WTC11 (cell line): ENCODE results near the gene CSNK1A1. TPM values are rescaled to one million over a fixed set of nuclear protein-coding genes. Genes with fewer than 3 reads are reported as not detected.
"Not testable (repeated sequence)": the region's sequence is repeated elsewhere in the genome, so short reads cannot be mapped to it uniquely, and the experiment has no call there.

ENCODE experiments used
- ATAC-seq: fragments of 200-7000 bp; cut with Tn5 transposase; 2 replicates; pipeline ENCODE4 v1.10.0; 2021; ENCODE audit warnings: mild to moderate bottlenecking, moderate library complexity
- CTCF ChIA-PET: fragments of 300-600 bp; sonication (Branson Sonifier 250); formaldehyde crosslinking; loops from one replicate; lab custom pipeline; 2021; ENCODE audit warnings: antibody characterized with exemption; lab: Charles Lee
- POLR2A ChIA-PET: fragments of 350-600 bp; sonication (Branson Sonifier 250); formaldehyde crosslinking; loops from one replicate; lab custom pipeline; 2021; ENCODE audit warnings: antibody characterized with exemption; lab: Charles Lee
- DNase-seq: peaks from one replicate; pipeline ENCODE4 v3.0.0; 2021; ENCODE audit warnings: low spot score
- H3K27ac Mint-ChIP-seq: 2 replicates; pipeline ENCODE4 v1.8.0; 2021; ENCODE audit warnings: mixed read lengths
- H3K27me3 Mint-ChIP-seq: 2 replicates; pipeline ENCODE4 v1.8.0; 2021; ENCODE audit warnings: low read depth, mild to moderate bottlenecking, moderate library complexity, mixed read lengths
- H3K36me3 Mint-ChIP-seq: 2 replicates; pipeline ENCODE4 v1.8.0; 2021; ENCODE audit warnings: mixed read lengths
- H3K4me1 Mint-ChIP-seq: 2 replicates; pipeline ENCODE4 v1.8.0; 2022; ENCODE audit warnings: mixed read lengths
- H3K4me3 Mint-ChIP-seq: 2 replicates; pipeline ENCODE4 v1.8.0; 2021; ENCODE audit warnings: mild to moderate bottlenecking, moderate library complexity, mixed read lengths
- H3K9me3 Mint-ChIP-seq: 2 replicates; pipeline ENCODE4 v1.8.0; 2021; ENCODE audit warnings: mixed read lengths
- CREM ChIP-seq: sonication (generic); formaldehyde crosslinking; IDR thresholded peaks from 2 replicates; pipeline ENCODE4 v1.8.1; 2022; ENCODE audit warnings: mild to moderate bottlenecking, missing genetic modification reagents, moderate library complexity
- MLX ChIP-seq: sonication (generic); formaldehyde crosslinking; IDR thresholded peaks from 2 replicates; pipeline ENCODE4 v1.8.1; 2023; ENCODE audit warnings: mild to moderate bottlenecking, missing genetic modification reagents, moderate library complexity
- MXD4 ChIP-seq: fragments of 250-450 bp; sonication (Bioruptor Pico); IDR thresholded peaks from 2 replicates; pipeline ENCODE4 v1.8.0; 2021; ENCODE audit warnings: mild to moderate bottlenecking, moderate library complexity, borderline replicate concordance
- MYBL2 ChIP-seq: sonication (generic); formaldehyde crosslinking; IDR thresholded peaks from 2 replicates; pipeline ENCODE4 v1.8.1; 2023; ENCODE audit warnings: mild to moderate bottlenecking, moderate library complexity, missing genetic modification reagents
- NFE2L1 ChIP-seq: sonication (generic); formaldehyde crosslinking; IDR thresholded peaks from 2 replicates; pipeline ENCODE4 v1.8.1; 2023; ENCODE audit warnings: missing genetic modification reagents
- NR2C2 ChIP-seq: sonication (generic); formaldehyde crosslinking; IDR thresholded peaks from 2 replicates; pipeline ENCODE4 v1.8.0; 2022; ENCODE audit warnings: mild to moderate bottlenecking, missing genetic modification reagents
- NR3C1 ChIP-seq: sonication (generic); formaldehyde crosslinking; conservative IDR thresholded peaks from 2 replicates; pipeline ENCODE4 v1.8.1; 2023; ENCODE audit warnings: low read depth, mild to moderate bottlenecking, missing genetic modification reagents
- OVOL2 ChIP-seq: fragments of 250-450 bp; sonication (Bioruptor Pico); IDR thresholded peaks from 2 replicates; pipeline ENCODE4 v1.9.0; 2021; ENCODE audit warnings: mild to moderate bottlenecking, borderline replicate concordance
- TCF7 ChIP-seq: sonication (generic); formaldehyde crosslinking; IDR thresholded peaks from 2 replicates; pipeline ENCODE4 v1.8.0; 2022; ENCODE audit warnings: mild to moderate bottlenecking, low read depth, missing genetic modification reagents, moderate library complexity
- TEAD1 ChIP-seq: sonication (generic); formaldehyde crosslinking; IDR thresholded peaks from 2 replicates; pipeline ENCODE4 v1.8.0; 2022; ENCODE audit warnings: mild to moderate bottlenecking, missing genetic modification reagents
- TP53 ChIP-seq: sonication (generic); formaldehyde crosslinking; IDR thresholded peaks from 2 replicates; pipeline ENCODE4 v1.8.1; 2023; ENCODE audit warnings: mild to moderate bottlenecking, missing genetic modification reagents
- ZBTB21 ChIP-seq: sonication (generic); formaldehyde crosslinking; IDR thresholded peaks from 2 replicates; pipeline ENCODE4 v1.8.1; 2023; ENCODE audit warnings: mild to moderate bottlenecking, missing genetic modification reagents, borderline replicate concordance
- ZNF219 ChIP-seq: sonication (generic); formaldehyde crosslinking; IDR thresholded peaks from 2 replicates; pipeline ENCODE4 v1.8.0; 2023; ENCODE audit warnings: missing genetic modification reagents, mild to moderate bottlenecking, borderline replicate concordance
- ZNF671 ChIP-seq: fragments of 250-450 bp; sonication (Bioruptor Pico); IDR thresholded peaks from 2 replicates; pipeline ENCODE4 v1.8.0; 2021; ENCODE audit warnings: mild to moderate bottlenecking
- total RNA-seq: library from RNA; stranded (reverse); gene quantifications from 3 replicates; pipeline ENCODE4 v1.2.3, GENCODE V29; 2021
- TF ChIP-seq, protein P1 (sequence below): fragments of 250-450 bp; sonication (Bioruptor Pico); conservative IDR thresholded peaks from 2 replicates; pipeline ENCODE4 v1.9.0; 2021; ENCODE audit warnings: mild to moderate bottlenecking
- TF ChIP-seq, protein P2 (sequence below): sonication (generic); formaldehyde crosslinking; IDR thresholded peaks from 2 replicates; pipeline ENCODE4 v1.8.0; 2023; ENCODE audit warnings: missing genetic modification reagents, mild to moderate bottlenecking, borderline replicate concordance
- TF ChIP-seq, protein P3 (sequence below): sonication (generic); formaldehyde crosslinking; IDR thresholded peaks from 2 replicates; pipeline ENCODE4 v1.8.1; 2022; ENCODE audit warnings: mild to moderate bottlenecking, missing genetic modification reagents, moderate library complexity, borderline replicate concordance
- TF ChIP-seq, protein P4 (sequence below): sonication (generic); formaldehyde crosslinking; IDR thresholded peaks from 2 replicates; pipeline ENCODE4 v1.8.1; 2022; ENCODE audit warnings: low read depth, missing genetic modification reagents, borderline replicate concordance
- TF ChIP-seq, protein P5 (sequence below): fragments of 200-600 bp; IDR thresholded peaks from 2 replicates; pipeline ENCODE4 v1.8.0; 2022; ENCODE audit warnings: antibody characterized with exemption

CSNK1A1 gene
- total RNA-seq, 1 experiment from 2014 or later, result 276 TPM

DNA sequence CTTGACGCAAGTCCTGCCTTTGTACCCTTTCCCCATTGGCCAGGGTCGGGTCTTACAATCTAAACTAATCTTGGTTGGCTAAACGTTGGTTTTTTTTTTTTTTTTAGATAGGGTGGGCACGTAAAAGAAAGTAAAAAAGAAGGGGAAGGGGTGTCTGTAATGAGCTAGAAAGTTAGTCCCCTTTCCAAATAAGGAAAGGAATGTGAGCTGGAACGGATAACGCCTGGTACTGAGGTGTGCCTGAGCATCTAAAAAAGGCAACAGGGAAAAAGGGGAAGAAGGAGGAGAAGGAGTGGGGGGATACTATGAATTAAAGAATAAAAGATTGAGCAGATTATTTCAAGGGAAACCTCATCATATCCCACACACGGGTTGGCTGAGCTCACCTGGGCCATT, 105.9 kb downstream of the CSNK1A1 start:
- ChIA-PET POLR2A (interaction anchor here (1.4 kb wide), 1 partner anchor 106 kb away, joined by 5 read pairs; the partner anchor contains the start of gene CSNK1A1), CTCF (interaction anchor here (0.8 to 2.7 kb wide), 12 partner anchors 11 to 173 kb away, joined by 3 to 13 read pairs (median 4); partner anchors contain the start of gene CSNK1A1)
- TF ChIP-seq, protein P1, sequence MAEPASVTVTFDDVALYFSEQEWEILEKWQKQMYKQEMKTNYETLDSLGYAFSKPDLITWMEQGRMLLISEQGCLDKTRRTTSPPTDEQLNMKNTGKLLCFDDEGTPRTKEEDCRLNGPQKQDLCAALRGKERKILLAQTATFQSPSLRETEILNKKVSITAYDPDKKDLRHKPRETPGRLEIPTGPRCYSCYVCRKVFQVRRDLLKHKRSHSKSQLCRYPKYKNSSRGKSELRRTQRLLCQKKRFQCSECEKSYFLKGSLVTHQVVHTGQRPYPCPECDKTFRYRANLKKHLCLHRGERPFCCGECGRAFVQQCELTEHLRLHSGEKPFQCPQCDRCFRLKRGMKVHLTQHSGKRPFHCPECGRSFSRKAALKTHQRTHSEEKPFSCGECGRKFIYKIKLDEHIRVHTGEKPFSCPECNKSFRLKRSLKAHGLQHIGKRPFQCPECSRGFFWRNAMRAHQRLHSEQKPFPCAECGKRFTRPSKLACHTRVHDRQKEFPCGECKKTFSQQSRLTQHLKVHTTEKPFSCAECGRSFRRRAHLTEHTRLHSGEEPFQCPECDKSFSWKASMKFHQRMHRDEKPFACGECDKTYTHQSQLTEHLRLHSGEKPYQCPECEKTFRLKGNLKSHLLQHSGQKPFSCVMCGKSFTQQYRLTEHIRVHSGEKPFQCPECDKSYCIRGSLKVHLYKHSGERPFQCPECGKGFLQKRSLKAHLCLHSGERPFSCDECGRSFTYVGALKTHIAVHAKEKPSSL (CRISPR knock-in tag), result no peak
- no peak for TF ChIP-seq CREM (CRISPR knock-in tag)
- no peak for TF ChIP-seq MXD4 (CRISPR knock-in tag)
- TF ChIP-seq NR3C1, result no peak
- TF ChIP-seq, protein P2, sequence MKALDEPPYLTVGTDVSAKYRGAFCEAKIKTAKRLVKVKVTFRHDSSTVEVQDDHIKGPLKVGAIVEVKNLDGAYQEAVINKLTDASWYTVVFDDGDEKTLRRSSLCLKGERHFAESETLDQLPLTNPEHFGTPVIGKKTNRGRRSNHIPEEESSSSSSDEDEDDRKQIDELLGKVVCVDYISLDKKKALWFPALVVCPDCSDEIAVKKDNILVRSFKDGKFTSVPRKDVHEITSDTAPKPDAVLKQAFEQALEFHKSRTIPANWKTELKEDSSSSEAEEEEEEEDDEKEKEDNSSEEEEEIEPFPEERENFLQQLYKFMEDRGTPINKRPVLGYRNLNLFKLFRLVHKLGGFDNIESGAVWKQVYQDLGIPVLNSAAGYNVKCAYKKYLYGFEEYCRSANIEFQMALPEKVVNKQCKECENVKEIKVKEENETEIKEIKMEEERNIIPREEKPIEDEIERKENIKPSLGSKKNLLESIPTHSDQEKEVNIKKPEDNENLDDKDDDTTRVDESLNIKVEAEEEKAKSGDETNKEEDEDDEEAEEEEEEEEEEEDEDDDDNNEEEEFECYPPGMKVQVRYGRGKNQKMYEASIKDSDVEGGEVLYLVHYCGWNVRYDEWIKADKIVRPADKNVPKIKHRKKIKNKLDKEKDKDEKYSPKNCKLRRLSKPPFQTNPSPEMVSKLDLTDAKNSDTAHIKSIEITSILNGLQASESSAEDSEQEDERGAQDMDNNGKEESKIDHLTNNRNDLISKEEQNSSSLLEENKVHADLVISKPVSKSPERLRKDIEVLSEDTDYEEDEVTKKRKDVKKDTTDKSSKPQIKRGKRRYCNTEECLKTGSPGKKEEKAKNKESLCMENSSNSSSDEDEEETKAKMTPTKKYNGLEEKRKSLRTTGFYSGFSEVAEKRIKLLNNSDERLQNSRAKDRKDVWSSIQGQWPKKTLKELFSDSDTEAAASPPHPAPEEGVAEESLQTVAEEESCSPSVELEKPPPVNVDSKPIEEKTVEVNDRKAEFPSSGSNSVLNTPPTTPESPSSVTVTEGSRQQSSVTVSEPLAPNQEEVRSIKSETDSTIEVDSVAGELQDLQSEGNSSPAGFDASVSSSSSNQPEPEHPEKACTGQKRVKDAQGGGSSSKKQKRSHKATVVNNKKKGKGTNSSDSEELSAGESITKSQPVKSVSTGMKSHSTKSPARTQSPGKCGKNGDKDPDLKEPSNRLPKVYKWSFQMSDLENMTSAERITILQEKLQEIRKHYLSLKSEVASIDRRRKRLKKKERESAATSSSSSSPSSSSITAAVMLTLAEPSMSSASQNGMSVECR (CRISPR knock-in tag), result no peak
- no peak for TF ChIP-seq MLX
- TF ChIP-seq, protein P3, sequence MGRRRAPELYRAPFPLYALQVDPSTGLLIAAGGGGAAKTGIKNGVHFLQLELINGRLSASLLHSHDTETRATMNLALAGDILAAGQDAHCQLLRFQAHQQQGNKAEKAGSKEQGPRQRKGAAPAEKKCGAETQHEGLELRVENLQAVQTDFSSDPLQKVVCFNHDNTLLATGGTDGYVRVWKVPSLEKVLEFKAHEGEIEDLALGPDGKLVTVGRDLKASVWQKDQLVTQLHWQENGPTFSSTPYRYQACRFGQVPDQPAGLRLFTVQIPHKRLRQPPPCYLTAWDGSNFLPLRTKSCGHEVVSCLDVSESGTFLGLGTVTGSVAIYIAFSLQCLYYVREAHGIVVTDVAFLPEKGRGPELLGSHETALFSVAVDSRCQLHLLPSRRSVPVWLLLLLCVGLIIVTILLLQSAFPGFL (CRISPR knock-in tag), result no peak
- TF ChIP-seq TEAD1, result no peak
- TF ChIP-seq, protein P4, sequence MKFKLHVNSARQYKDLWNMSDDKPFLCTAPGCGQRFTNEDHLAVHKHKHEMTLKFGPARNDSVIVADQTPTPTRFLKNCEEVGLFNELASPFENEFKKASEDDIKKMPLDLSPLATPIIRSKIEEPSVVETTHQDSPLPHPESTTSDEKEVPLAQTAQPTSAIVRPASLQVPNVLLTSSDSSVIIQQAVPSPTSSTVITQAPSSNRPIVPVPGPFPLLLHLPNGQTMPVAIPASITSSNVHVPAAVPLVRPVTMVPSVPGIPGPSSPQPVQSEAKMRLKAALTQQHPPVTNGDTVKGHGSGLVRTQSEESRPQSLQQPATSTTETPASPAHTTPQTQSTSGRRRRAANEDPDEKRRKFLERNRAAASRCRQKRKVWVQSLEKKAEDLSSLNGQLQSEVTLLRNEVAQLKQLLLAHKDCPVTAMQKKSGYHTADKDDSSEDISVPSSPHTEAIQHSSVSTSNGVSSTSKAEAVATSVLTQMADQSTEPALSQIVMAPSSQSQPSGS (CRISPR knock-in tag), result no peak
- no peak for TF ChIP-seq TP53 (CRISPR knock-in tag)
- TF ChIP-seq, protein P5, sequence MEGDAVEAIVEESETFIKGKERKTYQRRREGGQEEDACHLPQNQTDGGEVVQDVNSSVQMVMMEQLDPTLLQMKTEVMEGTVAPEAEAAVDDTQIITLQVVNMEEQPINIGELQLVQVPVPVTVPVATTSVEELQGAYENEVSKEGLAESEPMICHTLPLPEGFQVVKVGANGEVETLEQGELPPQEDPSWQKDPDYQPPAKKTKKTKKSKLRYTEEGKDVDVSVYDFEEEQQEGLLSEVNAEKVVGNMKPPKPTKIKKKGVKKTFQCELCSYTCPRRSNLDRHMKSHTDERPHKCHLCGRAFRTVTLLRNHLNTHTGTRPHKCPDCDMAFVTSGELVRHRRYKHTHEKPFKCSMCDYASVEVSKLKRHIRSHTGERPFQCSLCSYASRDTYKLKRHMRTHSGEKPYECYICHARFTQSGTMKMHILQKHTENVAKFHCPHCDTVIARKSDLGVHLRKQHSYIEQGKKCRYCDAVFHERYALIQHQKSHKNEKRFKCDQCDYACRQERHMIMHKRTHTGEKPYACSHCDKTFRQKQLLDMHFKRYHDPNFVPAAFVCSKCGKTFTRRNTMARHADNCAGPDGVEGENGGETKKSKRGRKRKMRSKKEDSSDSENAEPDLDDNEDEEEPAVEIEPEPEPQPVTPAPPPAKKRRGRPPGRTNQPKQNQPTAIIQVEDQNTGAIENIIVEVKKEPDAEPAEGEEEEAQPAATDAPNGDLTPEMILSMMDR, result no peak
- no peak for TF ChIP-seq ZNF671
- no peak for TF ChIP-seq OVOL2 (CRISPR knock-in tag)
- no peak for TF ChIP-seq MYBL2 (CRISPR knock-in tag)
- no peak for TF ChIP-seq ZNF219 (CRISPR knock-in tag)
- no peak for TF ChIP-seq ZBTB21
- no peak for TF ChIP-seq TCF7 (CRISPR knock-in tag)
- no peak for TF ChIP-seq NFE2L1 (CRISPR knock-in tag)
- TF ChIP-seq NR2C2 (CRISPR knock-in tag), result no peak
- no peak for ATAC-seq
- H3K9me3 Mint-ChIP-seq, result 0 out of 2 replicates have a peak, but pooled peaks cover 3% of the 10 kb centered on the region
- H3K4me1 Mint-ChIP-seq, result peaks cover 30% of the 10 kb centered on the region
- no peak overlapping the region for H3K4me3 Mint-ChIP-seq
- H3K27ac Mint-ChIP-seq, result peak overlapping the region; percentile 75; the same call in 1 of the 2 replicates
- H3K27me3 Mint-ChIP-seq, result no peaks in the 10 kb centered on the region
- no peak for DNase-seq
- no peaks in the 10 kb centered on the region for H3K36me3 Mint-ChIP-seq

DNA sequence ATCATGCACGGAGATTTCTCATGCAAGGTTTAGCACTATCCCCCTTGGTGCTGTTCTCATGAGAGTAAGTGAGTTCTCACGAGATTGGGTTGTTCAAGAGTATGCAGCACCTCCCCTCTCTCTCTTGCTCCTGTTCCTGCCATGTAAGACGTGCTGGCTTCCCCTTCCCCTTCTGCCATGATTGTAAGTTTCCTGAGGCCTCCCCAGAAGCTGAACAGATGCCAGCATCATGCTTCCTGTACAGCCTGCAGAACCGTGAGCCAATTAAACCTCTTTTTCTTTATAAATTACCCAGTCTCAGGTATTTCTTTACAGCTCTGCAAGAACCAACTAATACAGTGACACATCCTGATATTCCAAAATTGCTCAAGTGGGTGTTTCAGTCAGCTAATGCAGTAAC, 106.8 kb downstream of the CSNK1A1 start:
- POLR2A ChIA-PET, result interaction anchor here (1.4 kb wide), 1 partner anchor 107 kb away, joined by 5 read pairs; the partner anchor contains the start of gene CSNK1A1
- H3K36me3 Mint-ChIP-seq, H3K4me3 Mint-ChIP-seq, H3K27me3 Mint-ChIP-seq, H3K27ac Mint-ChIP-seq, H3K9me3 Mint-ChIP-seq, ATAC-seq, DNase-seq: not testable (repeated sequence)
- CTCF ChIA-PET, result interaction anchor here (0.6 to 6.3 kb wide), 5 partner anchors 10 to 174 kb away, joined by 3 to 57 read pairs (median 7); no protein-coding TSS in a partner anchor
- H3K4me1 Mint-ChIP-seq, result peaks cover 35% of the 10 kb centered on the region
